ENCODE measurements around the gene POU2AF1. TPM values are rescaled to one million over a fixed set of nuclear protein-coding genes. Genes with fewer than 3 reads are reported as not detected.

Gene POU2AF1
- total and polyA plus RNA-seq, 2 of the 13 experiments (the other 11 are each of a cell fraction or from before 2014, with no cell fraction given) = 1.9 to 3.6 TPM

GRCh38 chr11:111395081-111395480, 16.0 kb upstream of the POU2AF1 start (continued):
- peak; percentile 67 for TF ChIP-seq POLR2G (IDR thresholded peaks at IDR 0.05; ENCODE audit: low read depth, low read length)
- TF ChIP-seq HMGXB3 (CRISPR knock-in tag; IDR thresholded peaks at IDR 0.05; ENCODE audit: borderline replicate concordance) = peak; percentile 30; the same call in 1 of the 2 replicates
- peak; percentile 82; the same call in 1 of the 2 replicates for TF ChIP-seq ZNF609 (CRISPR knock-in tag; IDR thresholded peaks at IDR 0.05; ENCODE audit: borderline replicate concordance)
- TF ChIP-seq ZKSCAN1 (IDR thresholded peaks at IDR 0.05; ENCODE audit: low read length) = no peak
- TF ChIP-seq ZNF670 (CRISPR knock-in tag; IDR thresholded peaks at IDR 0.05; ENCODE audit: borderline replicate concordance) = no peak
- no peak for TF ChIP-seq ZNF589 (CRISPR knock-in tag; conservative IDR thresholded peaks at IDR 0.05)
- no peak for TF ChIP-seq ZNF382 (CRISPR knock-in tag; IDR thresholded peaks at IDR 0.05; ENCODE audit: borderline replicate concordance)
- TF ChIP-seq ZNF337 (CRISPR knock-in tag; IDR thresholded peaks at IDR 0.05; ENCODE audit: borderline replicate concordance, low read depth) = no peak
- no peak for TF ChIP-seq XBP1 (CRISPR knock-in tag; IDR thresholded peaks at IDR 0.05)
- no peak for TF ChIP-seq ZC3H13 (CRISPR knock-in tag; IDR thresholded peaks at IDR 0.05)
- TF ChIP-seq ZNF792 (CRISPR knock-in tag; IDR thresholded peaks at IDR 0.05) = peak; percentile 75
- peak; percentile 77 for TF ChIP-seq HNF4A (CRISPR knock-in tag; IDR thresholded peaks at IDR 0.05)
- TF ChIP-seq CHCHD3 (CRISPR knock-in tag; IDR thresholded peaks at IDR 0.05) = no peak
- TF ChIP-seq U2AF2 (IDR thresholded peaks at IDR 0.05; ENCODE audit: low read depth, low read length) = no peak
- 0 out of 2 replicates have a peak, but pooled peaks have one; percentile 21 for TF ChIP-seq NR2F6 (IDR thresholded peaks at IDR 0.05)
- peak; percentile 84 for TF ChIP-seq NR2F6 (CRISPR knock-in tag; IDR thresholded peaks at IDR 0.05)
- TF ChIP-seq BORCS8-MEF2B (CRISPR knock-in tag; IDR thresholded peaks at IDR 0.05) = no peak
- TF ChIP-seq MLLT10 (CRISPR knock-in tag; IDR thresholded peaks at IDR 0.05) = no peak
- peak; percentile 79 for TF ChIP-seq ZNF143 (CRISPR knock-in tag; IDR thresholded peaks at IDR 0.05)
- no peak for TF ChIP-seq CERS6 (CRISPR knock-in tag; IDR thresholded peaks at IDR 0.05)
- TF ChIP-seq ZNF432 (CRISPR knock-in tag; IDR thresholded peaks at IDR 0.05; ENCODE audit: borderline replicate concordance) = no peak
- no peak for TF ChIP-seq JARID2 (CRISPR knock-in tag; IDR thresholded peaks at IDR 0.05; ENCODE audit: insufficient replicate concordance)
- no peak for TF ChIP-seq ZNF546 (CRISPR knock-in tag; conservative IDR thresholded peaks at IDR 0.05)
